RWPE1 (cell line): ENCODE data around the gene DMD.

ENCODE experiments used
- CTCF ChIA-PET: fragments of 350-600 bp; sonication (Branson Sonifier 250); formaldehyde crosslinking; extraction: SDS; loops from one replicate; lab custom pipeline; 2021; lab: Yijun Ruan, JAX
- POLR2A ChIA-PET: fragments of 400-600 bp; formaldehyde crosslinking; extraction: SDS; loops from one replicate; lab custom pipeline; 2020; ENCODE audit warnings: antibody characterized with exemption; ENCODE audit not compliant: low non-redundant PET; lab: Yijun Ruan, JAX
- DNase-seq: peaks from one replicate; pipeline ENCODE4 v3.0.0; 2012; ENCODE audit warnings: low spot score
- H3K27ac ChIP-seq: fragments of 450-650 bp; 2 replicates; pipeline ENCODE4 v1.5.1; 2017
- CTCF ChIP-seq: fragments of 450-650 bp; conservative IDR thresholded peaks from 2 replicates; pipeline ENCODE4 v1.5.1; 2017; ENCODE audit warnings: low read depth, mild to moderate bottlenecking

DMD gene

GRCh38 chrX:33211356-33212260 lies at the start of gene DMD:
DMD (minus strand) TSS chrX:33211549; CDS start chrX:33211312, 237 bp downstream.
- POLR2A ChIA-PET, result no interaction called here
- TF ChIP-seq CTCF, result no peak
- no peak within 1 kb of the TSS for H3K27ac ChIP-seq
- peak; percentile 5 for DNase-seq
- CTCF ChIA-PET, result no interaction called here

GRCh38 chrX:33252306-33252825 lies 41.0 kb upstream of the DMD start:
- POLR2A ChIA-PET, result no interaction called here
- DNase-seq, result no peak
- no peak for TF ChIP-seq CTCF
- CTCF ChIA-PET, result interaction anchor here (0.7 kb wide), 1 partner anchor 122 kb away, joined by 4 read pairs; no protein-coding TSS in a partner anchor
- H3K27ac ChIP-seq, result no peak overlapping the region

- H3K27ac ChIP-seq, result no peak overlapping the region
- POLR2A ChIA-PET, result no interaction called here
- no peak for DNase-seq
- CTCF ChIA-PET, result interaction anchor here (0.6 kb wide), 1 partner anchor 531 kb away, joined by 4 read pairs; no protein-coding TSS in a partner anchor
- no peak for TF ChIP-seq CTCF
Measured at GRCh38 chrX:33218819-33219218, 7.5 kb upstream of the DMD start.

GRCh38 chrX:33210156-33210555 lies 1.2 kb downstream of the DMD start:
- DNase-seq, result no peak
- ChIA-PET CTCF (no interaction called here), POLR2A (no interaction called here)
- H3K27ac ChIP-seq, result no peak overlapping the region
- no peak for TF ChIP-seq CTCF

- no peak for TF ChIP-seq CTCF
- POLR2A ChIA-PET, result no interaction called here
- CTCF ChIA-PET, result no interaction called here
- no peak for DNase-seq
- H3K27ac ChIP-seq, result no peak overlapping the region
Measured at GRCh38 chrX:33207056-33207455, 4.3 kb downstream of the DMD start.

GRCh38 chrX:33205321-33205720 lies 6.0 kb downstream of the DMD start:
- H3K27ac ChIP-seq, result no peak overlapping the region
- ChIA-PET CTCF (no interaction called here), POLR2A (no interaction called here)
- no peak for TF ChIP-seq CTCF
- no peak for DNase-seq
